SK-N-SH treated with all-trans-retinoic acid at 6 μM for 48 hours (cell line): ENCODE measurements around the gene ISYNA1.

Experiments used
- ATAC-seq: fragments of 200-7000 bp; cut with Tn5 transposase; 3 replicates; pipeline ENCODE4 v1.9.1; 2020; ENCODE audit warnings: mild to moderate bottlenecking, moderate library complexity
- ARNTL ChIP-seq: fragments of 450-650 bp; formaldehyde crosslinking; IDR thresholded peaks from 2 replicates; pipeline ENCODE4 v1.5.0; 2020; ENCODE audit warnings: low read depth, mild to moderate bottlenecking, moderate library complexity, borderline replicate concordance
- BACH2 ChIP-seq: fragments of 250-450 bp; sonication (Bioruptor Pico); IDR thresholded peaks from 2 replicates; pipeline ENCODE4 v1.9.0; 2021; ENCODE audit warnings: mild to moderate bottlenecking, borderline replicate concordance
- CREB5 ChIP-seq: fragments of 250-450 bp; sonication (Bioruptor Pico); IDR thresholded peaks from 2 replicates; pipeline ENCODE4 v1.5.1; 2020; ENCODE audit warnings: low read depth, mild to moderate bottlenecking, moderate library complexity
- CSDC2 ChIP-seq: fragments of 250-450 bp; sonication (Bioruptor Pico); IDR thresholded peaks from 2 replicates; pipeline ENCODE4 v1.5.0; 2020; ENCODE audit warnings: mild to moderate bottlenecking, moderate library complexity
- CSRNP3 ChIP-seq: fragments of 250-450 bp; sonication (Bioruptor Pico); IDR thresholded peaks from 2 replicates; pipeline ENCODE4 v1.5.1; 2021; ENCODE audit warnings: mild to moderate bottlenecking, moderate library complexity
- ESRRG ChIP-seq: fragments of 250-450 bp; sonication (Bioruptor Pico); IDR thresholded peaks from 2 replicates; pipeline ENCODE4 v1.6.1; 2021; ENCODE audit warnings: mild to moderate bottlenecking
- ISL1 ChIP-seq: fragments of 250-450 bp; sonication (Bioruptor Pico); IDR thresholded peaks from 2 replicates; pipeline ENCODE4 v2.1.2; 2022; ENCODE audit warnings: mild to moderate bottlenecking, moderate library complexity
- OSR1 ChIP-seq: fragments of 250-450 bp; sonication (Bioruptor Pico); IDR thresholded peaks from 2 replicates; pipeline ENCODE4 v1.8.0; 2022; ENCODE audit warnings: moderate library complexity, mild to moderate bottlenecking, inconsistent platforms
- PATZ1 ChIP-seq: fragments of 250-450 bp; sonication (Bioruptor Pico); IDR thresholded peaks from 2 replicates; pipeline ENCODE4 v1.8.0; 2020; ENCODE audit warnings: mild to moderate bottlenecking, moderate library complexity, borderline replicate concordance
- POU6F1 ChIP-seq: fragments of 250-450 bp; sonication (Bioruptor Pico); IDR thresholded peaks from 2 replicates; pipeline ENCODE4 v1.8.0; 2021; ENCODE audit warnings: low read depth, mild to moderate bottlenecking, moderate library complexity, borderline replicate concordance
- PPARA ChIP-seq: fragments of 250-450 bp; sonication (Bioruptor Pico); IDR thresholded peaks from 2 replicates; pipeline ENCODE4 v1.5.0; 2020; ENCODE audit warnings: mild to moderate bottlenecking, borderline replicate concordance
- RARB ChIP-seq: fragments of 250-450 bp; sonication (Bioruptor Pico); IDR thresholded peaks from 2 replicates; pipeline ENCODE4 v1.8.0; 2021; ENCODE audit warnings: mild to moderate bottlenecking, moderate library complexity
- SNAI2 ChIP-seq: fragments of 250-450 bp; sonication (Bioruptor Pico); IDR thresholded peaks from 2 replicates; pipeline ENCODE4 v1.5.0; 2020; ENCODE audit warnings: mild to moderate bottlenecking, moderate library complexity
- TCF4 ChIP-seq: fragments of 250-450 bp; sonication (Bioruptor Pico); IDR thresholded peaks from 2 replicates; pipeline ENCODE4 v1.8.0; 2021; ENCODE audit warnings: mild to moderate bottlenecking, moderate library complexity, borderline replicate concordance
- TOX ChIP-seq: fragments of 250-450 bp; sonication (Bioruptor Pico); IDR thresholded peaks from 2 replicates; pipeline ENCODE4 v1.8.0; 2021; ENCODE audit warnings: mild to moderate bottlenecking, moderate library complexity, borderline replicate concordance
- TSHZ2 ChIP-seq: fragments of 250-450 bp; sonication (Bioruptor Pico); IDR thresholded peaks from 2 replicates; pipeline ENCODE4 v1.5.0; 2020; ENCODE audit warnings: mild to moderate bottlenecking, moderate library complexity
- ZFP3 ChIP-seq: fragments of 250-450 bp; sonication (Bioruptor Pico); IDR thresholded peaks from 2 replicates; pipeline ENCODE4 v1.5.0; 2020; ENCODE audit warnings: mild to moderate bottlenecking, moderate library complexity
- ZFP30 ChIP-seq: fragments of 450-650 bp; formaldehyde crosslinking; IDR thresholded peaks from 2 replicates; pipeline ENCODE4 v1.5.0; 2022; ENCODE audit warnings: mild to moderate bottlenecking, moderate library complexity
- ZNF565 ChIP-seq: fragments of 450-650 bp; formaldehyde crosslinking; conservative IDR thresholded peaks from 2 replicates; pipeline ENCODE4 v1.5.0; 2020; ENCODE audit warnings: low read depth, mild to moderate bottlenecking, moderate library complexity
- ZNF70 ChIP-seq: fragments of 450-650 bp; formaldehyde crosslinking; IDR thresholded peaks from 2 replicates; pipeline ENCODE4 v1.5.0; 2020; ENCODE audit warnings: mild to moderate bottlenecking, moderate library complexity
- ZNF8 ChIP-seq: fragments of 450-650 bp; formaldehyde crosslinking; IDR thresholded peaks from 2 replicates; pipeline ENCODE4 v1.5.0; 2020; ENCODE audit warnings: mild to moderate bottlenecking, moderate library complexity

Gene ISYNA1

GRCh38 chr19:18466354-18466753 lies 28.4 kb upstream of the ISYNA1 start:
- TF ChIP-seq CSRNP3 (CRISPR knock-in tag) (no peak), ISL1 (CRISPR knock-in tag) (no peak), ZNF565 (CRISPR knock-in tag) (no peak), BACH2 (no peak), POU6F1 (CRISPR knock-in tag) (no peak), TSHZ2 (CRISPR knock-in tag) (no peak), TCF4 (CRISPR knock-in tag) (no peak), CSDC2 (CRISPR knock-in tag) (no peak)
- ATAC-seq = no peak

- TF ChIP-seq ZFP30 (CRISPR knock-in tag) = no peak
- no peak for TF ChIP-seq TCF4 (CRISPR knock-in tag)
- TF ChIP-seq SNAI2 (CRISPR knock-in tag) = no peak
- TF ChIP-seq ESRRG (CRISPR knock-in tag) = no peak
- TF ChIP-seq ISL1 (CRISPR knock-in tag) = no peak
- no peak for TF ChIP-seq CREB5 (CRISPR knock-in tag)
- no peak for TF ChIP-seq TOX (CRISPR knock-in tag)
- no peak for TF ChIP-seq ARNTL (CRISPR knock-in tag)
- TF ChIP-seq PATZ1 (CRISPR knock-in tag) = no peak
- no peak for TF ChIP-seq PPARA (CRISPR knock-in tag)
- TF ChIP-seq BACH2 = no peak
- TF ChIP-seq RARB (CRISPR knock-in tag) = no peak
- TF ChIP-seq ZNF8 (CRISPR knock-in tag) = no peak
- TF ChIP-seq ZFP3 (CRISPR knock-in tag) = no peak
- no peak for ATAC-seq
Measured at GRCh38 chr19:18465964-18466339, 28.0 kb upstream of the ISYNA1 start.

- ATAC-seq = no peak
Measured at GRCh38 chr19:18465214-18465963, 27.5 kb upstream of the ISYNA1 start.

More at GRCh38 chr19:18465214-18465963, 27.5 kb upstream of the ISYNA1 start:
- no peak for TF ChIP-seq ZFP30 (CRISPR knock-in tag)
- TF ChIP-seq PATZ1 (CRISPR knock-in tag) = no peak
- no peak for TF ChIP-seq OSR1 (CRISPR knock-in tag)
- no peak for TF ChIP-seq BACH2
- TF ChIP-seq CSDC2 (CRISPR knock-in tag) = no peak
- TF ChIP-seq SNAI2 (CRISPR knock-in tag) = no peak
- TF ChIP-seq ZFP3 (CRISPR knock-in tag) = no peak
- no peak for TF ChIP-seq ARNTL (CRISPR knock-in tag)
- no peak for TF ChIP-seq ZNF8 (CRISPR knock-in tag)
- no peak for TF ChIP-seq RARB (CRISPR knock-in tag)
- TF ChIP-seq PPARA (CRISPR knock-in tag) = no peak
- TF ChIP-seq TOX (CRISPR knock-in tag) = no peak
- TF ChIP-seq ZNF70 (CRISPR knock-in tag) = no peak
- TF ChIP-seq ESRRG (CRISPR knock-in tag) = no peak
- TF ChIP-seq TCF4 (CRISPR knock-in tag) = no peak
